GDM1 (cell line): ENCODE results near the gene SLC39A5.

ENCODE experiments used
- DNase-seq: peaks from one replicate; lab custom pipeline; 2025; lab: John Stamatoyannopoulos, UW

Gene SLC39A5

DNA sequence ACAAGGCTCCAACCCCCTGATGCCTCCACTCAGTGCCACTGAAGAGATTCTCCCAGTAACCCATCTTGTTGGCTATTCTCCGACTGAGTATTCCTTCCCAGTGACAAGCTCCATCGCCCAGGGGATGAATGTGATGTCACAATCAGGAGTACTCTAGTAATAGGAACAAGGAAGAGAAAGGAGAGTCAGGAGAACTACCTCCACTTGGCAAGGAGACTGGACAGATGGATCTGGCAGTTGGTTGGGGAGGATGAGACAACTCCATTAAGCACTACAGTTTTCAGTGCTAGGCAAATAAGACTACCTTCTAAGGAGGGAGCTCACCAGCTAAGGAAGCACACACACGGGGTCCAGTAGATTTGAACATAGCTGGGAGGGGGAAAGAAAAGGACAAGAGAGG is 13.4 kb upstream of the SLC39A5 start:
- DNase-seq: no peak

DNA sequence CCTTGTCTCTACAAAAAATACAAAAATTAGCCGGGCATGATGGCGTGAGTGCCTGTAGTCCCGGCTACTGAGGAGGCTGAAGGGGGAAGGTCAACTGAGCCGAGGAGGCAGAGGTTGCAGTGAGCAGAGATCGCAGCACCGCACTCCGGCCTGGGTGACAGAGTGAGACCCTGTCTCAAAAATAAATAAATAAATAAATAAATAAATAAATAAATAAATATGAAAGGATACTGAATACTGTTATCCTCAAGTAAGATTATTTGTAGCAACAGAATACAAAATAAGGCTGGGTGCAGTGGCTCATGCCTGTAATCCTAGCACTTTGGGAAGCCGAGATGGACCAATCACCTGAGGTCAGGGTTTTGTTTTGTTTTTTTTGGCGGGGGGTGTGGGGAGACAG is 10.0 kb upstream of the SLC39A5 start:
- no peak for DNase-seq

DNA sequence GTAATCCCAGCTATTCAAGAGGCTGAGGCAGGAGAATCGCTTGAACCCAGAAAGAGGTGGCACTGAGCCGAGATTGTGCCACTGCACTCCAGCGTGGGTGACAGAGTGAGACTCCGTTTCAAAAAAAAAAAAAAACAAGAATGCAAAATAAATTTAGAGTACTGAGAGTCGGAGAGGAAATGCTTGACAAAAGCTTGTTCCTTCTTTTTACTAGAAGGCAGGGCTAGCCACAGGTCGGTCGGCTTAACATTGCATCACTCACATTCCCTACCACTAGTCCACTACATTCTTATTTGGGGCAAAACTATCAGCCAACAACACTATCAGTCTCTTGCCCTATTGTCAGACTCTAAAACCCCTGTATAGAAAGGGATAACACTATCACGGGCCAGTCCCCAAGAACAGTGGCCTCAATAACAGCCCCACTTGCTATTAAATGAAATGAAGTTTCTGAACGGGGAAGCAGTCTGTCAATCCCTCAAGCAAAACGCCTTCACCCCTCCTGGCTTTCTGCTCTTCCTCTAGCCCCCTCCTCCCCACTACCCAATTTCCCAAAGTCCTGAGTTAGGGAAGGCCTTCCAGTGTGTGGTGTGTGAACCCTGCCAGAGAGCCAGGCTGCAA is 9.1 kb upstream of the SLC39A5 start:
- peak; percentile 7 for DNase-seq

DNA sequence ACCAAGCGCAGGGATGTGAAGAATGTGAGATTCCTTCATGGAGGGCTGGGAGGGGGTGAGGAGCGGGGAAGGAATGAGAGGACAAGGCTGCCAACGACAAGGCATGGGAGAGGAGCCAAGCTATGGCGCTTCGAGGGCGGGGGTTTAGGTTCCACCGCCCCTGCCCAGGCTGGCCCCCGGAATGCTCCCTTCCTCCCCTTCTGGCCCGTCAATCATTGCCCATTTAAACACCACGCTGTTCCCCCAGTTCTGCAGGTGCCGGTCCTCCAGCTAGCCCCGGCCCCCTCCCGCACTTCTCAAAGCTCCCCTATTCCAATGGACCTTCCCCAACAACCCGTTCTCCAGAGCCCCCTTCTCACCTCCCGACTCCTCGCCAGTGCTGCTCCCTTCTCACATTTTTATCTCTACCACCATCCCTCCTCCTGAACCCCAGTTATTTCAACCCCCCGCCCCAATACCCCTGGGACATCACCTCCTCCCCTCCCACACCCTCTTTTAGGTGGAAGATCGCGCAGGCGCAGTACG is 8.6 kb upstream of the SLC39A5 start:
- DNase-seq: no peak

DNA sequence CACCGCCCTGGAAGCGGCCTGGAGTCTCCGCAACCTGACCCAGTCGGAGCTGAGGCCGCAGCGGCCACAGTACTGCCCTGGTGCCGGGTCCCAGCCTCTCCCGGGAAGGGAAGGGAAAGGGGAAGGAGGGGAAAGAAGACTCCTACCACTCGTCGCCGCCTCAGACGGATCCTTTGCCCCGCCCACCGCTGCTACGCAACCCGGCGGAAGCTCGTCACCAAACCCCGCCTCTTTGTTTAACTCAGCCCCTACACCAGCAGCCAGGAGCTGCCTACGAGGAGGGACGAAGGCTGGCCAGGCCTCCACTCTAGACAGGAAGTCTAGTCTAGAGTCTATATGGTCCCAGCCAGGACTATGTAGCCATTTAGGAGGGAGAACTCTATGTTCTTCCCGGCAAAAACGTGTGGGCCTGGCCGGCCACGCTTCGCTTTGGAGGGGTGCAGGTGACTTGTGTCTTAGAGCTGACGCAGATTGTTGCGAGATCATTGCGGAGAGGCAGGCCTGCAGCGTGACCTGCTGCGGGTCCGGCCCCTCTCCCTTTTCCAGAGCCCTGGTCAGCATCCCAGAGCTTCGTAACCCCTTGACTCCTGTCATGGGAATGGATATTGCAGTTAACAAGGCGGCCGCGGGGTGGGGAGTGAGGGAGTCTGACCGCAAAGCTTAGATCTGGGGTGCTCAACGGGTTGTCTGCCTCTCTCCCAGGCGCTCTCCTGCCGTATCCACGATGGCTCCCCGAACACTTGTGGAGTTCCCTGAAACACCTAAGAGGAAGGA is 7.9 kb upstream of the SLC39A5 start, which contains the start of gene RNF41:
Gene RNF41 (minus strand): TSS at position 166 of the 774 bp plus-strand sequence. CDS start 7,875 bp downstream, outside the sequence.
- peak; percentile 90 for DNase-seq

DNA sequence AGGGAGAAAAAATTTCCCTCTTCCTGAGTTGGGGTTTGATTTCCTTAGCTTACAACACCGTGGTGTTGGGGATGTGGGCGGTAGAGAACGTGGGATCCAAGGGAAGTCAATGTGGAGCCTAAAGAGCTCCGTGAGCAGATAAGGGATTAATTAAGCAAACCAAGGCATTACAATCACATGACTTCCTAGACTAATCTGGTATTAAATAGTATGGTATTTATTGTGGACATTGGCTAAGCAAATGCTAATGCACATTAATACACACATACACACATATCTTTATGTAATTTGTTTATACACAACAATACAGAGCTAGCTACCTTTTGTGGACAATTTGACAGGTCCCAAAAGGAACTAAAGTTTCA is 7.3 kb upstream of the SLC39A5 start:
- DNase-seq: no peak

DNA sequence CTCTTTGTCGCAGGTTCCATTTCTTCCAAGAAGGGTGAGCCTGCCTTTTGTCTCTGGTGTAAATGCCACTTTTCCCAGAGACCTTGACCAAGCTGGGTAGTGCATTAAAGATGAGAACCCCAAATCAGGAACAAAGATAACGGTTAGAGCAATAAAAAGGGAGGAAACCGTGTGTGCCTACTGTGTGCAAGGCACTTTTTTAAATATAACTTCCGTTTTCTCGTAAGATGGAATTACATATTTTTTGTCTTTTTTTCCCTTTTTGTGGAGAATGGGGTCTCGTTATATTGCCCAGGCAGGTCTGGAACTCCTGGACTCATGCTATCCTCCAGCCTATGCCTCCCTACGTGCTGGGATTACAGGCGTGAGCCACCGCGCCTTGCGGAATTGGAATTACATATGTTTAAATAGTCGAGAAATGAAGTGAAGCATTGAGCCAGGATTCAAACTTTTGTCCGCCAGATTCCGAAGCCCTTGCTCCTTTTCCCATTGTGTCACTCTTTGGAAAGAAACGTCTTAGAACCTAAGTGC is 6.2 kb upstream of the SLC39A5 start:
- no peak for DNase-seq

DNA sequence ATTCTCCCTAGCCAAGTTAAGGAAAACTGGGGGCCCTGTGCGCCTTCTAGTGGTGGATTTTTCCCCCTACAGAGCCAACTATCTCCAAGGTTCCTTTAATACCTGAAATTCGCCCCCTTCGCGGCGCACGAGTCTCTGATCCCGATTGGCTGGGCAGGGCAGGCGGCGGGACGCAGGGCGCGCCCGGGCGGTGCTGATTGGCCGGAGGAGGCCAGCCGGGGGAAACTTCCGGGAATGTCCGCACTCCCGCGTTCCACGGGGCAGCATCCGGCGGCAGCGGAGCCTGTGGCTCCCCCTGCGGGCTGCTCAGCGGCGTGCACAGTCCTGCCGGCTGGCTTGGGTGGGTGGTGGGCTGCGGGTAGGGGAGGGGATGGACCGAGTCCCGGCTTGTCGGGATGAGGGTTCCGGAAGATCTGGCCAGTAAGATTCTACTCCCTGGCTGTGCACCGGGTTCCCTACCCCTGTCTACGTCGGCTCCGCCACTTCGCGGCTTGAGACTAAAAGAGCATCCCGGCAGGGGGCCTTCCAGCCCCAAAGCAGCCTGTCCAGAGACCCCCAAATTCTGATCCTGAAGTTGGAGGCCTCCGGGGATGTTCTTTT is 5.6 kb upstream of the SLC39A5 start, which contains the start of gene NABP2:
Gene NABP2 (plus strand): TSS at position 241 of the 600 bp plus-strand sequence. CDS start 515 bp downstream, outside the sequence.
- peak; percentile 96 for DNase-seq

DNA sequence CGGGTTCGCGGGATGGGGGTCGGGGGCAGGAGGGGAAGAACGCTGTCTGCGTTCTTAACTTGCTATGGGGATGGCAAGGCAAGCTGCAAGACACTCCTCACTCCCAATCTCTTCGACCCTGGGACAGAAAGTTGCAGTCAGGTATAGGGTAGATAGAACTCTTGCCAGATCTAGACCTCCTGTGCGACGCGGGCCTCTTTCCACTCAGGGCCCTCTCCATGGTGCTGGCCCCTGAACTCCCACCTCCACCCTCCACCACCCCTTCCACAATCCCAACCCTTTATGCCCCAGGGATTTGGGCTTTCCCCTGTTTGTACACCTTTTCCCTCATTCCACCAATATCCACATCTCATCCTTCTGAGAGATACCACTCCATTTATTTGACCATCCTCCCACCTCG is 4.9 kb upstream of the SLC39A5 start:
- DNase-seq: no peak

DNA sequence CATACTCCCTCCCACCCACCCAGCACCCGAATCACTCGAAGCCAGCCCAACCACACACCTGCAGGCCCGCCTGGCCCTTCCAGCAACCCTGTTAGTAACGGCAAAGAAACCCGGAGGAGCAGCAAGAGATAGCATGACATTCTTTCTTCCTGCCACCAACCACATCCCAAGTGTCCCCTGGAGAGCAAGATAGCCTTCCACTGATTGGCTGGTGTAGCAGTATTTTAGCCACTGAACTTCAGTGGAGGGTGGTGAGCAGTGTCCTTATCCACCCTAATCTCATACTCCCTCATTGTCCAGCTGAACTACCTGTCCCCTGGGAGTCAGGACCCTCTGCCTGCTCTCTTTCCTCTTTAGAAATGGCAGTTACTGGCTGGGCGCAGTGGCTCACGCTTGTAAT is 769 bp upstream of the SLC39A5 start:
- no peak for DNase-seq

DNA sequence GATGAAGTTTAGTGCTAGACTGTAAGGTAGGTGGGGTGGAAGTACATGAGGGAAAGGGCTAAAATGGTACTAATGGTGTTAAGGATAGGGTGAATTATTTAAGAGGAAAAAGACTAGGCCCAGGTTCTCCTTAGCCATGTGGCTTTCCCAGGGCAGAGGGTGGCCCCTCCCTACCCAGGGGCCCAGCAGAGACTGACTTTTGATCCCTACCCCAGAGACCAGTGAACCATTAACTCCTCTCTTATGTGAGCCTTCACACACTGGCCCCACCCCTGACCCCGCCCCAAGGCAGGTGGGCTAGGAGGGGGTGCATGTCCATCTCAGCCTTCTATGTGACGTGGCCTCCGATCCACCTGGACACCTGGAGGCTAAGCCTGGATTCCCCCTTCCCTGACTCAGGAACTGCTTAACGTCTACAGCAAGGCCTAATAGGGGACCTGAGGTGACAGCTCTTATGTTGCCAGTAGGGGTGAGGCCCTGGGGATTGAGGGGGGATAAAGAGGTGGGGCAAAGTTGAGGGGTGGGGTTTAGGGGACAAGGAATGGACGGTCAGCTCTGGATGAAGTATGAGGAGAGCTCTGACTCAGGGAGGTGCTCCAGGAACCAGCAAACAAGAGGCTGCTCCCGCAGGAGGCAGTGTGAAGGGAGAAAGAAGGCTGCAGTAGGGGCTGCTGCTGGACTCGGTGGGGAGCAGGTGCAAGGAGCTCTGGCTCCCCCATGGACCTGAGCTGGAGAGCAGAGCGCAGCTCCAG is 757 bp downstream of the SLC39A5 start:
- no peak for DNase-seq

DNA sequence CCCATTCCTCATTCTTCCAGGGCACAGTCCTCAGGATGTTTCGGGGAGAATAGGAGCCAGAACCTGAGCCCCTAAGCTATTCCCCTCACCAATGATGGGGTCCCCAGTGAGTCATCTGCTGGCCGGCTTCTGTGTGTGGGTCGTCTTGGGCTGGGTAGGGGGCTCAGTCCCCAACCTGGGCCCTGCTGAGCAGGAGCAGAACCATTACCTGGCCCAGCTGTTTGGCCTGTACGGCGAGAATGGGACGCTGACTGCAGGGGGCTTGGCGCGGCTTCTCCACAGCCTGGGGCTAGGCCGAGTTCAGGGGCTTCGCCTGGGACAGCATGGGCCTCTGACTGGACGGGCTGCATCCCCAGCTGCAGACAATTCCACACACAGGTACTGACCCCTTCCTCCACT is 1.3 kb downstream of the SLC39A5 start:
- DNase-seq: no peak

DNA sequence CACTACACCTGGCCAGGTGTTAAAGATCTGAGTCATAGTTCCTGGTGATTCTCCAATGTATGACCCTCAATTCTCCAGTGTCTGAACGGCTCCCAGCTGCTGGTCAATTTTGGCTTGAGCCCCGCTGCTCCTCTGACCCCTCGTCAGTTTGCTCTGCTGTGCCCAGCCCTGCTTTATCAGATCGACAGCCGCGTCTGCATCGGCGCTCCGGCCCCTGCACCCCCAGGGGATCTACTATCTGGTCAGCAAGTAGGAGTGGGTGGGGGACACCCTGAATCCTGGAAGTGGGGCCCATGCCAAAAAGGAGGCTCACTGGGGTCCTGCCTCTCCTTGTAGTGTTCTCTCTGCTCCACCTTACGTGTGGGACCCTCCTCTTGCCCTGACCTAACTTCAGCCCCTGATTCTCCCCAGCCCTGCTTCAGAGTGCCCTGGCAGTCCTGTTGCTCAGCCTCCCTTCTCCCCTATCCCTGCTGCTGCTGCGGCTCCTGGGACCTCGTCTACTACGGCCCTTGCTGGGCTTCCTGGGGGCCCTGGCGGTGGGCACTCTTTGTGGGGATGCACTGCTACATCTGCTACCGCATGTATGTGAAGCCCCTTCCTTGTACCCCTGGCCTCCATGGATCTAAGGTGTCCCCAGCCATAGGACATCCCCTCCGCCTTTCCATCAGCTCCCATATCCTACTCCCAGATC is 5.0 kb downstream of the SLC39A5 start:
- no peak for DNase-seq

DNA sequence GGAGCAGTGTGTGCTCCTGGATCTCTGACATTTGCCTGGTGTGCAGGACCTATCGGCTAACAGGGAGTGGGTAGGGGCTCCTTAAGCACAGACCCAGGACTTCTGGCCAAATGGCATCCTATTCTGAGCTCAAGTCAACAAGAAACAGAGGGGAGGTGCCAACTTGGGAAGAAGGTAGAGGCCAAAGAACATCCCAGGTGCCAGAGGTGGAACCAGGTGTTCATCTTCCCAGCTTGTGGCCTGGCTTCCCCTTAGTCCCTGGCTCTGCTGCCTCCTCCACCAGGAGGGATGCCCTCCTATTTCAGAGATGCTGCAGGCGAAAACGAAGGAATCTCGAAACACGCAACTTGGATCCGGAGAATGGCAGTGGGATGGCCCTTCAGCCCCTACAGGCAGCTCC is 6.2 kb downstream of the SLC39A5 start:
- DNase-seq: no peak

DNA sequence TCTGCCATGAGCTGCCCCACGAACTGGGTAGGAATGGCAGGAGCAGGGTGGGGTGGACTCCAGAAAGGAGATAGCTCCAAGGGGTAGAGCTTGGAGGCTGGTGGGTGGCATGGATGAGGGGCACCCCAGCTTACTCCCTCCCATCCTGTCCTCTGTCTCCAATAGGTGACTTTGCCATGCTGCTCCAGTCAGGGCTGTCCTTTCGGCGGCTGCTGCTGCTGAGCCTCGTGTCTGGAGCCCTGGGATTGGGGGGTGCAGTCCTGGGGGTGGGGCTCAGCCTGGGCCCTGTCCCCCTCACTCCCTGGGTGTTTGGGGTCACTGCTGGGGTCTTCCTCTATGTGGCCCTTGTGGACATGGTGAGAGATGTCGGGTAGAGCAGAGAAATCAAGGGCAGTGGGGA is 7.1 kb downstream of the SLC39A5 start:
- DNase-seq: no peak

DNA sequence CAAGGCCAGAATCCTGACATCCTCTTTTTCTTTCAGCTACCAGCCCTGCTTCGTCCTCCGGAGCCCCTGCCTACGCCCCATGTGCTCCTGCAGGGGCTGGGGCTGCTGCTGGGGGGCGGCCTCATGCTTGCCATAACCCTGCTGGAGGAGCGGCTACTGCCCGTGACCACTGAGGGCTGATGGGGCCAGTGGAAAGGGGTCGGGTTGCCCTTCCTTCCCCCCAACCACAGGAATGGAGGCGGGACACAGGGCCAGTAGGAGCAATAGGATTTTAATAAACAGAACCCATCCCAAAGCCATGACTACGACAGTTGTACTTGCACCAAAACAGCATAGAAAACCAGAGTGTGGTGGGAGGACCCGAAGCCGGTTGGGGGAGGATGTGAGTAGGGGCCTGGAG is 7.7 kb downstream of the SLC39A5 start:
- no peak for DNase-seq

DNA sequence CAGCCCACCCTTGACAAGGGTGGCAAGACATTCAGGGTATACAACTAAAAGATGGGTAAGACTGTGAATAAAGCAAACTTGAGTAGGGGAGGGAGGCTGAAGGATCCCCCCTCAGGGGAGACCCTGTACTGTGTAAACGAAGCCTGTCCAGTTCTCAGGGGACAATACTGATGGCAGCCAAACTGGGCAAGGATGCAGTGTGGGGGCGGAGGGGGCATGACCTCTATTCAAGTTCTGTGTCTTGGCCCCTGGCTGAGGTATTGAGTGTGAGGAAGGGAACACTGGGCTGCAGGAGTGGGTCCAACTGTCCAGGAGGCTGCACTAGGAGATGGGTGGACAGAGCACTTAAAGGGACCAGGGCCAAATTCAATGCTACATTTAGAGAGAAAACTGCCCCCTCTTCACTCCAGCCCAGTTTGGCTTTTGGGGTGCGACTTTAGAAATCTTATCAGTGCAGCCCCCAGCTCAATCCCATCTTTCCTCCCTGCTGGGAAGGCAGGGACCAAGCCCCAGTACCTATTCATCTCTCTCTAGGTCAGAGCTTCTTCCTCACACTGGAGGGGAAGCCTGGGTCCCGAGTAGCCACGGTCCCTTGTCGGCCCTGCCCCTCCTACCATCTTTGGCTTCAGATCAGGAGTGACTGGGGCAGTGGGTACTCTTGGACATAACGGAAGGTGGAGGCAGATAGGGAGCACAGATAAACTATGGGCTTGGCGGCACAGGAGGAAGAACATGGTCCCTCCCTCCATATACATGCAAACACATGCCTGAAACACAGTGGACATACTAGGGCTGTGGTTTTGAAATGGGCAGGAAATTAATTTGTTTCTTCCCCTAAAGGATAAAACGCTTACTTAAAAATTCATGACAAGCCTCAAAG is 11.8 kb downstream of the SLC39A5 start:
- no peak for DNase-seq

DNA sequence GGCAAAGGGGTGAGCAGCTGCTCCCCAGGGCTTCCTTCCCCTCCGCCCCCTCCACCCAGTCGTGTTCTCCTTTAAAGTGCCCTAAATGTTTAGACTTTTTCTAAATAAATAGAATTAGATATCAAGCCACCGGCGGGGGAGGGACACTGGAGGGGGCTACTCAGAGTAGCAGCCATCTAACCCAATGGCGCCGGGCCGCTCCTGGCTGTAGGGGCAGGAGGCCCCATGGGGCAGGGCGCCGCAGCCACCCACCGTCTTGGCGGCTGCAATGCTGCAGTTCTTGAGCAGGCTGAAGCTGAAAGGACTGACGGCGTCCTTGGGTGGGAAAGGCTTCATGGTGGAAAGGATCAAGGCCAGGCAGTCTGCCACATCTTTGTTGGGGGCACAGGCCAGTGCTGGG is 13.1 kb downstream of the SLC39A5 start:
- DNase-seq: no peak

DNA sequence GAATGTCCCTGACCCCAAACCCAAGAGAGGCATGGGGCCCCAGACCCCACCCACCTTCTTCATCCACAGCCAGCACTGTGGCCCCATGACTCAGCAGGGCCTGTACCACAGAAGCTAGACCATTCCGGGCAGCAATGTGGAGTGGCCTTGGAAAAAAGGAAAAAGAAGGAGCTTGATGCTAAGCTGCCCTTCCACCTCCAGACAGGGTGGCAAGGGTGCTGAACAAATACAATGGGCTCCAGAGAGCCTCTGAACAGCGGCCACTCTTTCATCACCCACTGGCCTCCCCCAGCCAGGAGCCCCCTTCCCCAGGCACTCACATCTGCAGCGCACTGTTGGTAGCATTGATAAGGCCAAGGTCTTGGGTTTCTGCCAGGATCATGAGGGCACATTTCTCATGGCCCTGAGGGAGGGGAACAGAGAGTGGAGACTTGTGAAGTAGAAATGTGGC is 13.9 kb downstream of the SLC39A5 start:
- no peak for DNase-seq

DNA sequence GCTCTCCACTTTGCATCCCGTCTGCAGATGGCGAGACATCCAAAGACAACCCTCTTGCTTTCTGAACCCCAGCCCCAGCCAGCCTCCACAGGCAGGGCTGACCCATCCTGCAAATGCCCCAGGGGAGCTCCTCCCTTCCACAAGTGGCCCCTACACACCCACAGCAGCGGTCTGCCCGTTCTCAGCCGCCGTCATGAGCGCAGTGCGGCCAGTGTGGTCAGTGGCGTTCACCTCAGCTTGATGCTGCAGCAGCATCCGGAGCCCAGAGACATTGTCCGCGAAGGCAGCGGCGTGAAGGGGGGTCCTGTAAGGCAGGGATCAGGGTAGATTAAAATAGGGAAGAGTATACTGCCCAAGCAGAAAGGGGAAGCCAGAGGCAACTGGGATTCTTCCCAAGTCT is 14.6 kb downstream of the SLC39A5 start:
- DNase-seq: no peak
